T-helper 2 cell treated with Interferon-gamma antibody and Interleukin-4, amounts not matched to agents 5 μg/mL and 100 μg/mL, for 36 hours (primary cell): ENCODE results near the gene CMPK1.

Source experiments
- DNase-seq: peaks from one replicate; pipeline ENCODE4 v3.0.0; 2021; ENCODE audit warnings: low spot score
- H3K27ac Mint-ChIP-seq: one replicate; pipeline ENCODE4 v1.8.0; 2021; ENCODE audit warnings: mild to moderate bottlenecking, mixed read lengths
- H3K27me3 Mint-ChIP-seq: one replicate; pipeline ENCODE4 v1.8.0; 2021; ENCODE audit warnings: low read depth, mixed read lengths
- H3K36me3 Mint-ChIP-seq: one replicate; pipeline ENCODE4 v1.8.0; 2021; ENCODE audit warnings: low read depth, mixed read lengths
- H3K4me1 Mint-ChIP-seq: one replicate; pipeline ENCODE4 v1.8.0; 2021; ENCODE audit warnings: low read depth, mixed read lengths
- H3K4me3 Mint-ChIP-seq: one replicate; pipeline ENCODE4 v1.8.0; 2022; ENCODE audit warnings: mild to moderate bottlenecking, moderate library complexity, mixed read lengths
- H3K9me3 Mint-ChIP-seq: one replicate; pipeline ENCODE4 v1.8.0; 2021; ENCODE audit warnings: mixed read lengths

CMPK1 gene

DNA sequence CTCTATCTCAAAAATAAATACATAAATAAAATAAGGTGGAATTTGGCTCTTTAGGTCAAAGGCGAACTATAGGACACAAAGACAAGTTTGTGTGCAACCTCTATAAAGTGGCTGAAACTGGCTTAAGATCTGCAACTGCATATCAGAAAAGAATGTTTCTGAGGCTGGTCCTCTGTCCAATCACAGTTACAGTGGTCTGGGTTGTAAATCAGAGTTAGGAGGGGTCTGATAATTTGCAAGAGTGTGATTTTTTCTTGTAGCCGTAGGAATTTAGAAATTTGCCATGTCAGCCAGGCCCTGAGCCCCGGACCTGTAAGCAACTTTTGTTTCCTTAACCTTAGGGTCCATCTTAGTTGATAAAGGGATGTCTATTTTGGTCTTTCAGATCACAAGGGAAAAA, 27.8 kb downstream of the CMPK1 start:
- Mint-ChIP-seq H3K27me3 (no peaks in the 10 kb centered on the region), H3K27ac (no peak overlapping the region), H3K4me1 (no peaks in the 10 kb centered on the region), H3K36me3 (no peaks in the 10 kb centered on the region), H3K9me3 (no peaks in the 10 kb centered on the region), H3K4me3 (no peak overlapping the region)
- no peak for DNase-seq

DNA sequence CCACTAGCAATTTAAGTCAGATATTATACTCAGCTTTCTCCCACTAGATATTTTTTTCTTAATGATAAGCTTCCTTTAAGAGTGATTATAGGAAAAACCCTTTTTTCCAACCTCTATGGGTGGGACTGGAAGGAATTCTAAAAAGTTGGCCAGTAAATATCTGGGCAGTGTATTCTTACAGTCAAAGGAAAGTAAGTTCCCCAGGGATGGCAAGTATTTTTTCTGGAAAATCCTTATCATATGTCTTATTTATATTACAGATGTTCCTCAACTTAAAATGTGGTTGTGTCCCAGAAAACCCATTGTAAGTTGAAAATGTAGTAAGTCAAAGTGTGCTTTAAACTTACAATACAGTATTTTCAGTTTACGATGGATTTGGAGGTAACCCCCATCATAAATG, 29.2 kb downstream of the CMPK1 start:
- no peak overlapping the region for H3K4me3 Mint-ChIP-seq

DNA sequence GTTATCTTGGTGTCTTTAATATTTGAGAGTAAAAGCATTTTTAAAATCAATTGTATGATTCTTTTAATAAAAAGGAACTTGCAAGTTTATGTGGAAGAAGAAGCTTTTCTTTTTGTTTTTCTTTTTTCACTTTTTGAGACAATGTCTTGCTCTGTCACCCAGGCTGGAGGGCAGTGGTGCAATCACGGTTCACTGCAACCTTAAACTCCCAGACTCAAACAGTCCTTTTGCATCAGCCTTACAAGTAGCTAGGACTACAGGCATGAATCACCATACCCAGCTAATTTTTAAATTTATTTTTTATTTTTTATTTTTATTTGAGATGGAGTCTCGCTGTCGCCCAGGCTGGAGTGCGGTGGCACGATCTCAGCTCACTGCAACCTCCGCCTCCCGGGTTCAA, 34.1 kb downstream of the CMPK1 start:
- H3K27me3 Mint-ChIP-seq: no peaks in the 10 kb centered on the region

More for the DNA sequence above, 29.2 kb downstream of the CMPK1 start:
- no peak for DNase-seq
- H3K27me3 Mint-ChIP-seq: no peaks in the 10 kb centered on the region
- no peaks in the 10 kb centered on the region for H3K9me3 Mint-ChIP-seq
- H3K27ac Mint-ChIP-seq: no peak overlapping the region
- no peaks in the 10 kb centered on the region for H3K36me3 Mint-ChIP-seq
- no peaks in the 10 kb centered on the region for H3K4me1 Mint-ChIP-seq

DNA sequence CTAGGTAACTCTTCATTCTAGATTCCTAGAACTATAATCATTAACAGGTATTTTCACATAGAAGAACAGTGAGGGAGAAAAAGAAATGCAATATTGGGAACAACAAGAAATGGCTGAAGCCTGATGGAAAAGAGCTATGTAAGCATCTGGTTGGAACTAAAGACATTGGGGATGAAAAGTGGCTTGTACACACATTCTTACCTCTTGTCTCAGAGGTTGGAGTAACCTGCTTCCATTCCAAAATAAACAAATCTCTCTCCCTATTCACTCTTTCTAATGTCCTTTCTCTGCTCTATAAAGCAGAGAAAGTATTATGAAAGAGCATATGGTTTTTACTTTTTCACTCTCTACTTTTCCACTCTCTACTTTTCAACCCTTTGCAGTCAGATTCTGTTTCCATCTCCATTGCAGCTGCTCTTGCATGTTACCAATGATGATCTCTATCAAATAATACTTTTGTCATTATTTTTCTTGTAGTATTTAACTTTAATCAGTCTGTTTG, 37.5 kb downstream of the CMPK1 start:
- H3K4me1 Mint-ChIP-seq: no peaks in the 10 kb centered on the region
- no peak overlapping the region for H3K27ac Mint-ChIP-seq
- H3K9me3 Mint-ChIP-seq: no peaks in the 10 kb centered on the region
- H3K4me3 Mint-ChIP-seq: no peak overlapping the region
- H3K27me3 Mint-ChIP-seq: no peaks in the 10 kb centered on the region
- no peak for DNase-seq
- H3K36me3 Mint-ChIP-seq: peaks cover 36% of the 10 kb centered on the region

More for the DNA sequence above, 34.1 kb downstream of the CMPK1 start:
- Mint-ChIP-seq H3K4me1 (no peaks in the 10 kb centered on the region), H3K36me3 (peaks cover 20% of the 10 kb centered on the region), H3K4me3 (no peak overlapping the region), H3K9me3 (no peaks in the 10 kb centered on the region), H3K27ac (no peak overlapping the region)
- no peak for DNase-seq

DNA sequence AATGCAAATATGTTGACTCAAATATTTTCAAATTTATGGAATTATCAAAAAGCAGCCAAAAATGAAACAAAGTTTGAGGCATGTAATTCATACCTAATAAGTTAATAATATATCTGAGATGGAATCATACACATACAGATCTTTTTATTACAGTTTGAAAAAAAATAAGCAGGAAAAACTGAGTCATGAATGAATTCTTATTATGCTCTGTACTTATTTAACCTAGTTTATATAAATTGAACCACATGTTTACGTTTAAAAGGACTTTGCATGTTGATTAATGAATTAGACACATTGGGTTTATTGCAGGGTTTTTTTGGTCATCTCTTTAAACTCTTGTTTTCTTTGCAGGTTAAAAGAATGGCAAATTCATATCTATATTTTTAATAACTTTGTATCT, 40.9 kb downstream of the CMPK1 start:
- Mint-ChIP-seq H3K4me1 (no peaks in the 10 kb centered on the region), H3K4me3 (no peak overlapping the region), H3K36me3 (peaks cover 36% of the 10 kb centered on the region), H3K27me3 (no peaks in the 10 kb centered on the region), H3K9me3 (no peaks in the 10 kb centered on the region), H3K27ac (no peak overlapping the region)
- DNase-seq: no peak

DNA sequence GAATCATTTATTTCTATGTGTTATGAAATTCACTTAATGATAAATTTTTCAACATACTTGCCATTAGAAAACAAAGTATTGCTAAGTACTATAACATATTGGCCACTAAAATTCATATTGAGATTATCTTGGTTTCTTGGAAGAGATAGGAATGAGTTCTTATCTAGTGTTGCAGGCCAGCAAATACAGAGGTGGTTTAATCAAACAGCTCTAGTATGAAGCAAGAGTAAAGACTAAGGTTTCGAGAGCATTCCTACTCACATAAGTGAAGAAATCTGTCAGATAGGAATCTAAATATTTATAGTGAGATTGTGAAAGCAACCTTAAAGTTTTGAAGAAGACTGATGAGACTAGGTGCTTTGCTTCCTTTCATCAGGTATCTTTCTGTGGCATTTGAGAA, 44.6 kb downstream of the CMPK1 start:
- H3K9me3 Mint-ChIP-seq: no peaks in the 10 kb centered on the region
- H3K27ac Mint-ChIP-seq: no peak overlapping the region
- no peaks in the 10 kb centered on the region for H3K4me1 Mint-ChIP-seq
- peaks cover 28% of the 10 kb centered on the region for H3K36me3 Mint-ChIP-seq
- no peaks in the 10 kb centered on the region for H3K27me3 Mint-ChIP-seq
- no peak for DNase-seq
- no peak overlapping the region for H3K4me3 Mint-ChIP-seq

DNA sequence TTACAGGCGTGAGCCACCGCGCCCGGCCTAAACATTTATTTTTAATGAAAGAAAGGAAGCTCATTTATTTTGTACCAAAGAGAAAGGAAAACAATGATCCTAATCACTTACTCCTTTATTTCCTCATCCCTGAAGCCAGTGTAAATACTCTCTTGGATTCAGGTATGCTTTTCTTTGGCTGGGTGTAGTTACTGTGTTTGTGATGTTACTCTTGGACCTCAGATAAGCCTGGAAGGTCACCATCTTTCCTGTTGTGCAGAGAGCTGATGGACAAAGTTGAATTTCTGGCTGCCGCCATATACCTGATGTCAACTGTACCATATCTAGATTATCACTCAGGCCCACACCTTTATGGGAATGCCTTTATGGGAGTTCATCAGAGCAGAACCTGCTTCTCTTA, 47.1 kb downstream of the CMPK1 start:
- Mint-ChIP-seq H3K4me1 (no peaks in the 10 kb centered on the region), H3K36me3 (peaks cover 12% of the 10 kb centered on the region), H3K4me3 (no peak overlapping the region), H3K27me3 (no peaks in the 10 kb centered on the region), H3K9me3 (no peaks in the 10 kb centered on the region), H3K27ac (no peak overlapping the region)
- DNase-seq: no peak

DNA sequence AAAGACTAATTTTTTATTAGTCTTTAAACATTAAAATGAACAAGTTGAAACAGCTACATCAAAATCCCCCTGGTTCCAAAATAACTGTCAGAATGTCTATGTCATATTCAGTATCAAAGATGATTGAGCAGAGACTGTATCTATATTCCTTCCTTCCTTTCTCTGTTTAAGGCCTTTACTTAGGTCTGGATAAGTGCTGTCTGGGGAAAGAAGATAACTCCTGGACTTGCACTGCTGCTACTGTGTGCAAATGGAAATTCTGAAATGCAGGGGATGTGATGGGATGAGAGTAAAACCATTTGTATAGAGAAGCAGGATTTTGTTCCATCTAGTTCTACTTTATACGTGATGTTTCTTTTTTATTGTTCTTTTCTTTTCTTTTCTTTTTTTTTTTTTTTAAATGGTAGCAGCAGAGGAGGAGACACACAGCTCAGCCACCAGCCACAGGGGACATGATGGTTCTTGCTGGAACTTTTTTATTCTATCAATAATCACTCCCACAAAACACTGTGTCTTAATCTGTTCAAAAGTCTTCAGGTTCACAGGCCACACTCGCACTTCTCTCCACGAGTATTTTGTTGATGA, 48.9 kb downstream of the CMPK1 start:
- Mint-ChIP-seq H3K27me3 (no peaks in the 10 kb centered on the region), H3K4me1 (no peaks in the 10 kb centered on the region), H3K4me3 (no peak overlapping the region), H3K27ac (no peak overlapping the region), H3K36me3 (peaks cover 12% of the 10 kb centered on the region), H3K9me3 (no peaks in the 10 kb centered on the region)
- no peak for DNase-seq

DNA sequence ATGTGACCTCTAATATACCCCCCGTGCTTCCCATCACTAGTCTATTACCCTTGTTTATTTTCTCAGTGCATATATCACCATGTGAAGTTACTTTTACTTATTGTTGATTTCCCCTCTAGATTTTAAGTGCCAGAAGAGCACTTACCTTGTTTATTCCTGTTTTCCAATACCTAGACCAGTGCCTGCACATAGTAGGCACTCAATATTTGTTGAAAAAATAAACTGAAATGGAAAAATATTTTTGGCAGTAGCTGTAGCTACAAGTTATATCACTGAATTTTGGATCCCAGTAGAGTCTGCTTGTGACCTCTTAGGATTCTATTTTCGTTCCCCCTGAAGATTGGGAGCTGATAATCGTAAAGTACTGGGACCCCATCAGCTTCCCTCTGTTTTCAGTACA, 50.5 kb downstream of the CMPK1 start:
- no peak overlapping the region for H3K4me3 Mint-ChIP-seq
- DNase-seq: no peak
- peaks cover 7% of the 10 kb centered on the region for H3K36me3 Mint-ChIP-seq
- no peaks in the 10 kb centered on the region for H3K9me3 Mint-ChIP-seq
- no peak overlapping the region for H3K27ac Mint-ChIP-seq
- no peaks in the 10 kb centered on the region for H3K4me1 Mint-ChIP-seq
- H3K27me3 Mint-ChIP-seq: no peaks in the 10 kb centered on the region

DNA sequence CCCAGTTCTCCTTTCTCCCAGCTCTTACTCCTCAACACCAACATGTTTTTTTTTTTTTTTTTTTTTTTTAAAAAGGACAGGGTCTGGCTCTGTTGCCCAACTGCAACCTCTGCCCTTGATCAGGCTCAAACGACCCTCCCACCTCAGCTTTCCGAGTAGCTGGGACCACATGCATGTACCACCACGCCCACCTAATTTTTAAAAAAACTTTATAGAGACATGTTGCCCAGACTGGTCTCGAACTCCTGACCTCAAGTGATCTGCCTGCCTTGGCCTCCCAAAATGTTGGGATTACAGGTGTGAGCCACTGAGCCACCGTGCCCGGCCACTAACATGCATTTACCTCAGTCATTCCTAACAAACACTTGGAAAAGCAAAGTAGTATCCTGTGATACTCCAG, 51.4 kb downstream of the CMPK1 start:
- Mint-ChIP-seq H3K27me3 (peaks cover 3% of the 10 kb centered on the region), H3K4me3 (no peak overlapping the region), H3K36me3 (peaks cover 3% of the 10 kb centered on the region), H3K9me3 (no peaks in the 10 kb centered on the region), H3K4me1 (no peaks in the 10 kb centered on the region), H3K27ac (no peak overlapping the region)
- DNase-seq: no peak

DNA sequence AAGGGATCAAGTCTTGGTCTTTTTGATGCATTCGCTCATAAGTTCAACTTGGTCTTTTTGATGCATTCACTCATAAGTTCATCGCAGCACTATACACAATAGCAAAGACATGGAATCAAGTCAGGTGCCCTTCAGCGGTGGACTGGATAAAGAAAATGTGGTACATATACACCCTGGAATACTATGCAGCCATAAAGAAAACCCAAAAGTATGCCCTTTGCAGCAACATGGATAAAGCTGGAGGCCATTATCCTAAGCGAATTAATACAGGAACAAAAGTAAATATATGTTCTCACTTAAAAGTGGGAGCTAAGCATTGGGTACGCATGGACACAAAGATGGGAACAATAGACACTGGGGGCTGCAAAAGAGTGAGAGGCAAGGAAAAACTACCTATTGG, 52.7 kb downstream of the CMPK1 start:
- Mint-ChIP-seq H3K9me3 (no peaks in the 10 kb centered on the region), H3K4me1 (no peaks in the 10 kb centered on the region), H3K27me3 (peaks cover 9% of the 10 kb centered on the region), H3K27ac (no peak overlapping the region), H3K4me3 (no peak overlapping the region), H3K36me3 (peaks cover 3% of the 10 kb centered on the region)
- DNase-seq: no peak

DNA sequence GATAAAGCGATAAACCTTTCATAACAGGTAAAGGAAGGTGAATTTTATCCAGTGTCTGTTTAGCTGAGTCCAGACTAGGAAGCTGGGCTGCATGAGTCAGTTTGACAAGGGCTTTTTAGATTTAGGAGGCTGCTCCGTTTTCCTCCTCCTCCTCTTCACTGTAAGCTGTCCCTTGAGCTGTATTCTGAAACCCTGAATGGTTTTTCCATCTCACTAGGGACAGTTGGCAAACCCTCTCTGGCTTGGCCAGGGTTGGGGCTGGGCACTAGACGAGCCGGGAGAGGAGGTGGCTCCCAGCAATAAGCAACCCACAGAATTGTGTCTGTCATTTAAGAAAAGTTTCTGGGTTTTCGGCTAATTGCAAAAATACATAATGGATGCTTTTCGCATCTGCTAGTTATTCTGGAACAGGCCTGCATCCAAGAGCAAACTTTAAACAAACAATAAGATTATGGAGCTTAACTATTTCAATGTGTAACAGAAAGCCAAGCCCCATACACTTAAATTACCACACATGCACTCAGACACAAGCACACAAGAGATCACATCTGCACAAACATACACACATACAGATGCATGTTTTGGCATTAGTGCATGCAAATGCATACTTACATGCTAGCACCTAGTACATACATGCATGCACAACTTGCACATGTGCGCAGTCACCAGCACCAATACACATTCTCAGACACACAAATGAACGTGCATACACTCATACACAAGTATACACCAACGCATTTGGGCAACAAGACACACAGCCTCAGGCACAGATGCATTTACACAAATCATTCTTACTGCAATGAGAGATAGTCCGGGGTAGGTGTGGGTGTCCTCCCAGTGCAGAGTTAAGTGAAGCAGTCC, 54.7 kb downstream of the CMPK1 start:
- DNase-seq: no peak
- no peak overlapping the region for H3K4me3 Mint-ChIP-seq
- H3K9me3 Mint-ChIP-seq: no peaks in the 10 kb centered on the region
- peaks cover 17% of the 10 kb centered on the region for H3K27me3 Mint-ChIP-seq
- no peak overlapping the region for H3K27ac Mint-ChIP-seq
- H3K36me3 Mint-ChIP-seq: no peaks in the 10 kb centered on the region
- H3K4me1 Mint-ChIP-seq: no peaks in the 10 kb centered on the region

DNA sequence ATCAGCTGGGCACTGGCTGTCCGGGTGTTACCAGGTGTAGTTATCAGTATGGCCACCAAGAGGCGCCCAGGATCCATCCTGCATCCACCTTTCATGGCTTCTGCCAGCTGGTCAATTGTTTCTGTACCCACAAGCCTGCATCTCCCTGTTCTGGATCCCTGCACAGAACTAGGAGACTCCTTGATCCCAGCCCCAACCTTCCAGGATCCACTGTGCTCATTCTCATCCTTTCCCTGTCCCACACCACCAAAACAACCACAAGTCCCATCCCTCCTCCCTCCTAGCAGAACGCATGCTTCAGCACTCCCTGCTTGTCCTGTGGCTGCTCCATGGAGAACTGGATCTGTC, 55.3 kb downstream of the CMPK1 start:
- DNase-seq: peak; percentile 30
- H3K4me3 Mint-ChIP-seq: no peak overlapping the region
- H3K27me3 Mint-ChIP-seq: peaks cover 17% of the 10 kb centered on the region
- H3K9me3 Mint-ChIP-seq: no peaks in the 10 kb centered on the region
- no peaks in the 10 kb centered on the region for H3K36me3 Mint-ChIP-seq
- no peak overlapping the region for H3K27ac Mint-ChIP-seq
- no peaks in the 10 kb centered on the region for H3K4me1 Mint-ChIP-seq

DNA sequence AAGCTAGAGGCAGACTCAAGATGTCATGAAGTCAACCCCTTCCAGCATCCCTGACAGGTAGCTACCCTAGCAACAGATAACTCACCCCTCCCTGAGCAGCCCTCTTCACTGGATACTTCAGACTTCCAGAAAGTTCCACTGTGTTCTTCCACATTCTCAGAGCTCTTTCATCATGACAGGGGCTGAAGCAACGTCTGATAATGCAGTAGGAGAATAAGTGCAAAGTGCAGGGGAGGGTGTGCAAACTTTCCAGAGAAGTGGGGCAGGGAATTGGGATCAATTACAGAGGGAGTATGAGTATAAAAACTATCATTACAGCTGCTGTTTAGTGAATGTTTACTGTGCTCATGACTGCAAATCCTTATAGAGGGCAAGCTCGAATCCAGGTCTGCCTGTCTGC, 56.1 kb downstream of the CMPK1 start:
- no peak overlapping the region for H3K27ac Mint-ChIP-seq
- H3K36me3 Mint-ChIP-seq: no peaks in the 10 kb centered on the region
- H3K9me3 Mint-ChIP-seq: no peaks in the 10 kb centered on the region
- DNase-seq: no peak
- no peaks in the 10 kb centered on the region for H3K4me1 Mint-ChIP-seq
- no peak overlapping the region for H3K4me3 Mint-ChIP-seq
- H3K27me3 Mint-ChIP-seq: peaks cover 23% of the 10 kb centered on the region
